HG02885 (cell line): ENCODE data around the gene IFI6.
"Not testable (repeated sequence)": the region's sequence is repeated elsewhere in the genome, so short reads cannot be mapped to it uniquely, and the experiment has no call there.

Experiments used
- ATAC-seq: cut with Tn5 transposase; IDR thresholded peaks from one replicate; pipeline ENCODE4 v1.9.1; 2021; ENCODE audit warnings: mild to moderate bottlenecking; ENCODE audit not compliant: unreplicated experiment, poor library complexity

Gene IFI6

DNA sequence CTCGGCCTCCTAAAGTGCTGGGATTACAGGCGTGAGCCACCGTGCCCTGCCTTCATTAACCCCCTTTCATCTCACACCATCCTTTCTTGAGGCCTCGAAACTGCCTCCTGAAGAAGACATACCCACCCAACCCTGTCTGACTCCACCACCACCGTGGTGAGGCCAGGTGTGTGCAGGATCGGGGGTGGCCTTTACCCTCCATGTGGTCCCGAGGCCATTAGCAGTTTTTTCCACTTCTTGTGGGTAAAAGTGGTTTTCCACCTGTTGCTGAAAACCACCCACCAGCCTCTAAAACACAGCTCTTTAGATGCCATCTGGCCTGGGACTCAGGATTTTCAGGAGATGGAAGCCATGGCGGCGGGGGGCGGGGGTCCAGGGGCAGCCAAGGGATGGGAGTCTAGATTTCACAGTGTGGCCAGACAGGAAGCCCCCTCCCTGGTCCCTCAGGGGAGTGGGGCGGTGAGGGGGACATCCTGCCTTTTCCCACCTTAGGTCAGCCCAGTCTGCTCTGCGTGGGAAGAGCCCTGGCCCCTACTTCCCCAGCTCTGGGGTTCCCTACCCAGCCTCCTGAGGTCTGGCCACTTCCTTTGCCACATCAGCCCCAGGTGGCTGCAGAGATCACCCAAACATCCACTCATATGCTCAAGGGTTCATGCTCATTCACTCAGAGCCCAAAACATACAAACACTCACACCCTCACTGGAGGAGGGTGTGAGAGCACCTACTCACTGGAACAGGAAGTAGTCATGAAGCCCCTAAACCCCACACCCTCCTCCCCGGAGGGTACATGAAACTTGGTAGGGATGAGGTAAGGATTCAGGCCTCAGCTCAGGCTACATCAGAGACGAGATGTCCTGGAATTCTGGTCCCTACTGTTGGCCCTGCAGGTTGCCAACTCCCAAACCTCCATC lies 39.4 kb downstream of the IFI6 start:
- ATAC-seq = peak; percentile 38

DNA sequence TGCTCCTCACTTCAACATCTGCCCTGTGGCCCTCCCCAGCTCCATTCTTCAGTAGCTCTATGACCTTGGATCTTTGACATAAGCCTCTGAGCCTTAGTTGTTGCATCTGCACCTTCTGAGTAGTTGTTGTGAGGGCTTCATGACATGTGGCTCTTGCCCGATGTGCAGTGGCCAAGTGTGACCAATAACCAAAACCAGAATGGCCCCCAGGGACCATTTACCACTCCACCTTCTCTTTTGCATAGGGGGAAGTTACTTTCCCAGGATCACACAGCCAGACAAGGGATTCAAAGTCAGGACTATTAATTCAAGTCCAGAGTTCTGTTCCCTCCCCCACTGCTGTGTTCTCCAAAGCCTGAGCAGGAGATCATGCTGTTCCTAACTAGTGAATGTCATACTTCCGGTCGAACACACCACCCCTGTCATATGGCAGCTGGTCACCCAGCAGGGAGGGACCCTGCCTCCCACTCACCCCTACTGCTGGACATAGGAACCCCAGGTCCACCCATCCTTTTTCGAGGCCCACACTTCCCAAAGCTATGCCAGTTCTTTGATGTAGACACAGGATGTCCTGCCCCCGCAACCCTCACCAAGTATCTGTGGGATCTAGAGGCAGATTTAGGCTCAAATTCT lies 41.0 kb downstream of the IFI6 start:
- ATAC-seq = peak; percentile 19

DNA sequence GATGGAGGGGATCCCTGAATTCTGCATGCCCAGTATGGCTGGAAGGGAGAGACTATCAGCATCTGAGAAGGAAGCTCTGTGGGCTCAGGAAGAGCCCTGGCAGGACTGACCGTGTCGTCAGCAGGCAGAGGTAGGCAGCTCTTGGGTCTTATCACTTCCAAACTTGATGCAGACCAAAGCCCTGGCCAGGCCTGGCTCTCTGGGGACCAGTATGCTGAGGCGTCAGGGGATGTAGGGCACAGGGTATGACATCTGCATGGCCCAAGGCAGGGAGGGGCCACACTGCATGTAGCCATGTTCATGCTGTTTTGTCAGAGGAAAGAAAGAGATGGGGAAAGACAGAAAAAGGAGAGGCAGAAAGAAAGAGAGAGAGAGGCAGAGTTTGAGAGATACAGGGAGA lies 43.3 kb downstream of the IFI6 start:
- ATAC-seq = no peak

DNA sequence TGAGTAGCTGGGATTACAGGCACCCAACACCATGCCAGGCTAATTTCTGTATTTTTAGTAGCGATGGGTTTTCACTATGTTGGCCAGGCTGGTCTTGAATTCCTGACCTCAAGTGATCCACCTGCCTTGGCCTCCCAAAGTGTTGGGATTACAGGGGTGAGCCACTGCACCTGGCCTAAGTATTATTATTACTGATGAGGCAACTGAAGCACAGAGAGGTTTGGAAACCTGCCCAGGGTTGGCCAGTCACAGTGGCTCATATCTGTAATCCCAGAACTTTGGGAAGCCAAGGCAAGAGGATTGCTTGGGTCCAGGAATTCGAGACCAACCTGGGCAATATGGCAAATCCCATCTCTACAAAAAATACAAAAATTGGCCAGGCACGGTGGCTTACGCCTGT lies 44.3 kb downstream of the IFI6 start:
- ATAC-seq = not testable (repeated sequence)

DNA sequence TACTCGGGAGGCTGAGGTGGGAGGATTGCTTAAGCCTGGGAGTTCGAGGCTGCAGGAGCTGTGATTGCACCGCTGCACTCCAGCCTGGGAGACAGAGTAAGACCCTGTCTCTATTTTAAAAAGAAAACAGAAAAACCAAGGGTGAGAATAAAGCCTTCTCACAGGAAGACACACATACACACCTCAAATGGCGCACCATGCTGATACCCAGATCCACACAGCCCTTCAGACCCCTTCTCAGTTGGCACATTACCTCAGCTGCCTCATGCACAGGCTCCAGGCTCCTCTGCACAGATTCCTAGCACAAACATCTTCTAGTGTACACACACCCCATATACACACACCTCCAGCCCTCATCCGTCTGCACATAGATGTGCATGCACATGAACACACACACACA lies 44.9 kb downstream of the IFI6 start:
- ATAC-seq = no peak

DNA sequence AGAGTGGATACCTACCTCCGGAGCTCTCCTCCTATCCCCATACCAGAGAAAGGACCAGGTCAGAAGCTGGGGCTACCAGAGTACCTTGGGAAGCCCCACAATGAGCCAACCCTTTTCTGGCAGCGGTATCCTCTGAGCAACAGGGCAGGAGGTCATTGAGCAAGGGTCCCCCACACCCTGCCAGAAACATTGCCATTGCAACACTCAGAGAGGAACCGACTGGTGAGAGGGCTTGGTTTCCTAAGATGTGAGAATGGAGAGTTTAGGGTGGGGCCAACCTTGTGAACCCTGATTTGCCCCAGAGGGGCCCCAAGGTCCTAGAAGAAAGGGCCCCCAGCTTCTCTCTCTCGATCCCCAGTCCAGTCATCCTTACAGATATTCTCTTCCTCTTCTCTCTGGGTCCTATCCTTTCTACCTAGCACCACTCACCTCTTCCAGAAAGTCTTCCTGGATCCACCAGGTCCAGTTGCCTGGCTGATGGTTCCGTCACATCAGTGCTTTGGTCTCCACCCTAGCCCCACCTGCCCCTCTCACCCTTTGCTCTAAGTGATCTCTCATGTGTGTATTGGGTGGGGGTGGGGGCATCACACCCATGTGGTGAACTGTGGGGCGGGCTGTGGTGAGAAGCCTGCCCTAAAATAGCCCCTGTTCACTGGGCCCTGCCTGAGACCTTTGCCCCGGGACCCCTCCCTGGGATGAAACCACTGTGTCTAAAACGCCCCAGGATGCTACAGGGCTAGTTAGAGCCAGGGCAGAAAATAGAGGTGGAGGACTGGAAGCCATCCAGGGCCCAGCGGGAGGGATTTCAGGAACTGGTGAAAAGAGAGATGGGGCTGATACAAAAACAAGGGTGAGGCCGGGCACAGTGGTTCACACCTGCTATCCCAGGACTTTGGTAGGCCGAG lies 45.7 kb downstream of the IFI6 start:
- no peak for ATAC-seq

DNA sequence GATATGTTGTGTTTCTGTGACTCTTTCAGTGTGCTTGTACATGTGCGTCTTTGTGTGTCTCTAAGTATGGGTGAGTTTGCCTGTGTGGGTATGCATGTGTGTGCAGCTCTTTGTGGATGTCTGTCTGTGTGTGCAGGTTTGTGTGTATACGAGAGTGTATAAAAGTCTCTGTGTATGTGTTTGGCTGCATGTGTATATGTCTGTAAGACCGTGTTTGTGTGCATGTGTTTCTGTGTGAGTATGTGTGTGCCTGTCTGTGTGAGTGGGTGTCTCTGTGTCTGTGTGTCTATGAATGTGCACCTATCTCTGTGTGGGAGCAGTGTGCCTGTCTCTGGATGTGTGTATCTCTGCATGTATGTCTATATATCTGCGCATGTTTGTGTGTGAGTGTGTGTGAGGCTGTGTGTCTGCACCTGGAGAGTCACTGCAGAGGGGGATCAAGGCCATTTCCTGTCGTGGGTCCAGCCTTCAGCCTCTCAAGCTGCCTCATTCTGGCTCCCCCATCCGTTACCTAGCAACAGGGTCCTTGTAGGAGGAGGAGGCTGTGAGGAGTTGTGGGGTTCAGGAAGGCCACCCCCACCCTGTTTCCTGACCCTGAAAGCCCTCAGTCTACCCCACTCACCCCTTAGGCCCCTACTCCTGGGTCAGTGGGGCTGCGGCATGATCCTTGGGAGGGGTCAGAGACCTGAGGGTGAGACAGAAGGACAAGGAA lies 47.4 kb downstream of the IFI6 start:
- ATAC-seq = no peak

DNA sequence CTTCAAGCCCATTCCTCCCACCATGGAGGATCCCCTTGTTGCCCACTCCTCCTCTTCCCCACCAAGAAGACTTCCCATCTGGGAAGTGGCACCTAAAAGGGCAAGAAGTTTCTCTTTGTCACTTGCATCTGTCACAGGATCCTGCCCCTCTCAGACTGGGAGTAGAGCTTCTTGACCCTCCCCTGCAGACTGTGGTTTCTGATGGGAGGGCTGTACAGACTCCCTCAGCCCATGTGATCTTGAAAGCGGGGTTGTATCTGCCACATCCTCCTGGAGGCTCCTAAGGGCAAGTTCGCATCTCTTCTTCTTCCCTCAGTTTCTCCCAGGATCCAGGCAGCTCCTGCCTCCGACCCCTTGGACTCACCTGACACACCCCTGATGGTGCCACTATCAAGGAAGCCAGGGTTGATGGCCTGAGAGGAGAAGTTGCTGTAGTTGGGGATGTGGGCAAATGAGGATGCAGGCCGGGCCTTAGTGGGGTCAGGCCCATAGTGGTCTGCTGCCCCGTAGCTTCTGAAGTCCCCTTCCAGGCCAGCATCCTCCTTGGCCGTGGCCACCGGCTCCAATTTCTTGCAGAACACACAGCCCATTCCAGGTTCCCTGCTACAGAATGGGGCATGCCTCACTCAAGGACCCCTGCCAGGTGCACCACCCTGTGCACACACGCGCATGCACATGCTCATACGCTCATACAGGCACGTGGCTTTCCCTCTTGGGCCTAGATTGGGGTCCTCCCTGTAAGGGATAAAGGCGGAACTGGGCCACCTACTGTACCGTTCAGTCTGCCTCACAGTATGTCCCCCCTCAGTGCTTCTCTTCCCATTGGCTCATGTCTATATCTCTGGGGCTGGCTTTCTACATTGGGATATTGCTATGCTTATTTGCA lies 48.4 kb downstream of the IFI6 start:
- ATAC-seq = no peak

DNA sequence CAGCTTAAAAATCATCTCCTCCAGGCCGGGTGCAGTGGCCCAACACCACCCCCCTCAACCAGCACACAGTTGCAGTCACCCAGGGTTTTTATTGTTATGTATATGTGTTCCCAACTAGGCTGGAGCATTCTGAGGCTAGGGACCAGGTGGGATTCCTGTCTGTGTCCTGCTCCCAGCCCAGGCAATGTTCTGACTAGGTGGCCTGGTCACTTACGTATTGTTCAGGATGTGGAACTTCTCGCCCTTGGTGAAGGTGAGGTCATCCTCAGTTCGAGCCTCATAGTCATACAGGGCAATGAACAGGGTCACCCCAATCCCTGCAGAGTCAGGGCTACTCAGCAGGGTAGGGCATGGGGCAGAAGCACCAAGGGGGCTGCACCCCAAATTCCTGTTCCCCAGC lies 49.2 kb downstream of the IFI6 start:
- no peak for ATAC-seq

DNA sequence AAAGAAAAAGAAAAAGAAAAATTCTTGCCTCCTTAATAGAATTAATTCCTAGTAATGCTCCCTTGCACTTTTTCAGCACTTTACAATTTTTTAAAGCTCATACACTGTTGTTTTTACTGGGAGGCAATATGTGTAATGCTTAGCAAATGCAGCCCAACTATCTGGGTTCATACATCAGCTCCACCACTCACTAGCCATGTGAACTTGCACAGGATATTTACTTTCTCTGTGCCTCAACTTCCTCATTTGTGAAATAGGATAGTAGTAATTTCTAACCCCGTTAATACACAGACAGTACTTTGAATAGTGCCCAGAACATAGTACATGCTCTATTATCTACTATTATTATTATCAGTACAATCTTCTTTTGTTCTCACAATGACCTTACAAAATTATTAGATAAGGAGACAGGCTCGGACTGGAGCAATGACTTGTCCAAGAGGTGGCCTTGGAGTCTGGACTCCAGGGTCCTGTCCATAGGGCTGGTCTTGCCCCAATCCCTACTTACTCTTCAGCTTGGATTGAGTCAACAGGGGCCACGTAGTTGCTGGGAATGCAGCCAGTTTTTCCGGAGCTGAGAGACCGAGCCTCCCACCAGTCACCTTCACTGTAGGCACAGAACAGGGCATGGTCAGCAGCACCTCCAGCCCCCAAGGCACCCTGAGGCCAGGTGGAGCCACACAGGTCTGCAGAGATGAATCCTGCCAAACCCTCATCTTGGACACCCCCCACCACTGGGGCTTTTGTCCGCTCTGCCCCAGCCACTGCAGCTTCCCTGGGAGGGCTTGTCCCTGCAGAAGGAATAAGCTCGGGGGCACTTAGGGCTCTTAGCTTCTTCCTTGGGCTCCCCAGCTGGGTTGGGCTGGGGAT lies 50.7 kb downstream of the IFI6 start:
- no peak for ATAC-seq

DNA sequence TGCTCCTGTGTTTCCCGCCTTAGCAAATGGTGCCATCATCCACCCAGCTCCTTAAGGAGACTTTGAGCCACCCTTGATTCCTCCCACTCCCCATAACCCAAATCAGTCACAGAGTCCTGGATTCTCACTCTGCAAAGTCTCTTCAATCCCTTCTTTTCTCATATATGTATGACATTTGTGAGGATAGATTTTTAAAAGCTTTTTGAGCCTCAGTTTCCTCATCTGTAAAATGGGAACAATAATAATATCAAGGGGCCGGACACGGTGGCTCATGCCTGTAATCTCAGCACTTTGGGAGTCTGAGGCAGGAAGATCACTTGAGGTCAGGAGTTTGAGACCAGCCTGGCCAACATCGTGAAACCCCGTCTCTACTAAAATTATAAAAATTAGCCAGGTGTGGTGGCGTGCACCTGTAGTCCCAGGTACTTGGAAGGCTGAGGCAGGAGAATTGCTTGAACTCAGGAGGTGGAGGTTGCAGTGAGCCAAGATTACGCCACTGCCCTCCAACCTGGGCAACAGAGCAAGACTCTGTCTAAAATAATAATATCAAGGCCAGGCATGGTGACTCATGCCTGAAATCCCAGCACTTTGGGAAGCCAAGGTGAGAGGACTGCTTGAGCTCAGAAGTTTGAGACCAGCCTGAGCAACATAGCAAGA lies 52.1 kb downstream of the IFI6 start:
- not testable (repeated sequence) for ATAC-seq

DNA sequence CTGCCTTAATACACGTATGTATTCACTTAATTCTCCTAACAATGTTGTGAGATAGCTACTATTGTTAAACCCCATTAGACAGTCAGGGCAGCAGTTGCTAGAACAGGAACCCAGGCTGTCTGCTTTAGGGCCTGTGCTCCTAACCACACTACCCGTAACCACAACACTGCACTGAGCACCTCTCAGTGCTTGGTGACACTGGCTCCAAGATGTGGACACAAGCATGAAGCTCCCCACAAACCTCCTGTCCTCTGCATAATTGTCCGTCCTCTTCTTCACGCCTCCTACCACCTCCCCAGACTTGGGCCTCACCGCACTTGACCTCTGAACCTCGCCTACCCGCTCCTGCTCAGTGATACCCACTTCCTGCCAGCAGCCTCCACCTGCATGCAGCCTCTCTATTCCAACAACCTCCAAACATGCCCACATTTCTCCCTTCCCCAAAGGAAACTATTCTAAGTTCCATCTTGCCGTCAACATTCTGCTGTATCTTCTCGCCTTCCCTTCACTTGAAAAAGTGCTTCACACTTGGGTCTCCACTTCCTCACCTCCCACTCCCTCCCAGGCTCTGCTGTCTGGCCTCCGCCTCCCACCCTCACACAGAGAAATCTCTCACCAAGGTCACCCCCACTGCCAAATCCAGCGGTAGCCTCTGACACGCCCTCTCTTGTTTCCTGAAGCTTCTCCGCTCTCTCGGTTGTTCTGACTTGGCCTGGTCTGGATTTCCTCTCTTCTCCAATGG lies 53.5 kb downstream of the IFI6 start:
- no peak for ATAC-seq

DNA sequence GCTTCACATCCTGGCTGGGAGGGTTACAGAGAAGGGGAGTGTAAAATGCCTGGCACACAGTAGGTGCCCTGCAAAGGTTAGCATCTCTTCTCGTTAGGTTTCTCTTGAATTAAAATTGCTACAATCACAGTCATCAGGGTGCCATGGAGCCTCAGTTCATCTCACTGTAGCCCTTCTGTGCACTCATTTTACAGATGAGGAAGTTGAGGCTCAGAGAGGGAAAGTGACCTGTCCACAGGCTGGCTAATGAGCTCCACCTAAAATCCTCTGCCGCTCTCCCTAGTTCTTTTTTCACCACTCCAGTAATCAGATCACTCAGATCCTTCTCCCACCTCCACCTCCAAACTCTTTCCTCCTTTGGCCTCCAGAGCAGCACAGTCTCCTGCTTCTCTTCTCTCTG lies 54.6 kb downstream of the IFI6 start:
- no peak for ATAC-seq

DNA sequence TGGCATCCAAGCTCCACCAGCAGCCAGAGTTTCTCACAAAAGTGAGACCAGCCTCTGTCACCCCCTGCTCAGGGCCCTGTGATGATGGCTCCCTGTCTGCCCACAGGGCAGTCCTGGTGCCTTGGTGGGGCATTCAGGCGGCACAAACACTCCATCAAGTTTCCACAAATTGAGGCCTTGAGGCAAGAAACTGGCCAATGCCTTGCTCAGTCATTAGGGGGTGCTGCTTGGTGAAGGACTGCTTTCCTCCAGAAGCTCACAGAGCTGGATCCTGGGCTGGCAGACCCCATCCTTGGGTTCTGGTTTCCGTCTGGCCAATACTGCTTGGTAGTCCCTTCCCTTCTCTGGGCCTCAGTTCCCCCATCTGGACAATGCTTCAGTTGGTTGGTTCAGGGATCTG lies 55.6 kb downstream of the IFI6 start:
- ATAC-seq = no peak
